ENCODE data around the gene GDI1.
"Not testable (repeated sequence)": the region's sequence is repeated elsewhere in the genome, so short reads cannot be mapped to it uniquely, and the experiment has no call there.

Gene GDI1

DNA sequence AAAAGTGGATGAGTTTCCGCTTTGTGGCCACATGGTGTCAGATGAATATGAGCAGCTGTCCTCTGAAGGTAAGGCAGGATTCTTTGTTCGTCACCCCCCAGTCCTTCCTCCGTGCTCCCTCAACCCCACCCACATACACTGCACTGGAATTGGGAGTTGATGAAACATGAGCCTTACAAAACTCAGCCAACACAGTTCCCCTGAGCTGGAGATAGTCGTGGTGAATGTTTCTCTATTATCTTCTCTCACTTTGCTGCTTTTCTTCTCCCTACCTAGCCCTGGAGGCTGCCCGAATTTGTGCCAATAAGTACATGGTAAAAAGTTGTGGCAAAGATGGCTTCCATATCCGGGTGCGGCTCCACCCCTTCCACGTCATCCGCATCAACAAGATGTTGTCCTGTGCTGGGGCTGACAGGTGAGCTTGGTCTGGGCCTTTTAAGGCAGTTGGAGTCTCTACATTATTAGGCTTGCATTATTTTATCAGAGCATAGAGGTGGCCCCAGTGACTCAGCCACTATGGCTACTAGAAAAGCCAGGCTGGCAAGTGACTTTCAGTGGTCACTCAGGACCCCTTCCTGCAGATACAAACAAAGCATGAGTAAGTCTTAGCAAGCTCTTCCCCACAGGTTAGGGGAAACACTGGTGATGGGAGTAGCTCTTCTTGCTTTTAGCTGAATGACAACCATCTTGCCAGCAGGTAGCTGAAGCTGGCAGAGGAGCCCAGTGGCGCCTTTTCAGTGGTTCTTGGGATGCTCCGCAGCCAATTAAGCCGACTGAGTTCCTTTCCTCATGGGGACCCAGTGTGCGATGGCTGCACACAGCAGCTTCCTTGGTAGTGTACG lies 37.2 kb upstream of the GDI1 start:
- H3K27me3 ChIP-seq (ENCODE audit: control insufficient read depth in 5 of 5, insufficient read depth in 4 of 5, low read length in 5 of 5): peaks cover 0 to 9% (median 0%) of the 10 kb centered on the region in 5 donors
- peaks cover 0 to 11% (median 5%) of the 10 kb centered on the region in 5 donors for H3K9me3 ChIP-seq (ENCODE audit: control insufficient read depth in 5 of 5, low read length in 5 of 5)
- peak overlapping the region; percentile 71 to 88 (median 81) for H3K4me3 ChIP-seq (ENCODE audit: low read depth in 1 of 5, low read length in 5 of 5)
- peak overlapping the region in 4 of 5 donors; percentile 56 to 87 (median 80) for H3K9ac ChIP-seq (ENCODE audit: low read length in 5 of 5)
- H3K27ac ChIP-seq (ENCODE audit: low read depth, low read length): peak overlapping the region; percentile 95
- H3K4me1 ChIP-seq (ENCODE audit: control insufficient read depth in 5 of 5, insufficient read depth in 5 of 5, low read length in 5 of 5): peaks cover 8 to 29% (median 20%) of the 10 kb centered on the region in 5 donors
- peaks cover 0 to 41% (median 25%) of the 10 kb centered on the region in 5 donors for H3K36me3 ChIP-seq (ENCODE audit: control insufficient read depth in 5 of 5, insufficient read depth in 5 of 5, low read length in 5 of 5)

DNA sequence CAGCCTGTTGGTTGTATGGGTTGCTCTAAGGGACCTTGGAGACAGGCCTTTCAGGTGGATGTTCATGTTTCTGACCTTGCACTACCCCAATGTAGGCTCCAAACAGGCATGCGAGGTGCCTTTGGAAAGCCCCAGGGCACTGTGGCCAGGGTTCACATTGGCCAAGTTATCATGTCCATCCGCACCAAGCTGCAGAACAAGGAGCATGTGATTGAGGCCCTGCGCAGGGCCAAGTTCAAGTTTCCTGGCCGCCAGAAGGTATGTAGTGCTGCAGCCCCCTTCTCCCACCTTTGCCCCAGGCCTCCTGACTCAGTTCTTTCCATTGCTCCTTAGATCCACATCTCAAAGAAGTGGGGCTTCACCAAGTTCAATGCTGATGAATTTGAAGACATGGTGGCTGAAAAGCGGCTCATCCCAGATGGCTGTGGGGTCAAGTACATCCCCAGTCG lies 36.6 kb upstream of the GDI1 start:
- not testable (repeated sequence) for H3K27me3 ChIP-seq (ENCODE audit: control insufficient read depth in 5 of 5, insufficient read depth in 4 of 5, low read length in 5 of 5); H3K9ac ChIP-seq (ENCODE audit: low read length in 5 of 5); H3K27ac ChIP-seq (ENCODE audit: low read depth, low read length)
- Histone ChIP-seq H3K4me3 (ENCODE audit: low read depth in 1 of 5, low read length in 5 of 5) (peak overlapping the region in 2 of 5 donors; percentile 81 to 88), H3K36me3 (ENCODE audit: control insufficient read depth in 5 of 5, insufficient read depth in 5 of 5, low read length in 5 of 5) (peaks cover 0 to 46% (median 28%) of the 10 kb centered on the region in 5 donors), H3K4me1 (ENCODE audit: control insufficient read depth in 5 of 5, insufficient read depth in 5 of 5, low read length in 5 of 5) (peaks cover 8 to 29% (median 20%) of the 10 kb centered on the region in 5 donors), H3K9me3 (ENCODE audit: control insufficient read depth in 5 of 5, low read length in 5 of 5) (peaks cover 0 to 11% (median 5%) of the 10 kb centered on the region in 5 donors)

DNA sequence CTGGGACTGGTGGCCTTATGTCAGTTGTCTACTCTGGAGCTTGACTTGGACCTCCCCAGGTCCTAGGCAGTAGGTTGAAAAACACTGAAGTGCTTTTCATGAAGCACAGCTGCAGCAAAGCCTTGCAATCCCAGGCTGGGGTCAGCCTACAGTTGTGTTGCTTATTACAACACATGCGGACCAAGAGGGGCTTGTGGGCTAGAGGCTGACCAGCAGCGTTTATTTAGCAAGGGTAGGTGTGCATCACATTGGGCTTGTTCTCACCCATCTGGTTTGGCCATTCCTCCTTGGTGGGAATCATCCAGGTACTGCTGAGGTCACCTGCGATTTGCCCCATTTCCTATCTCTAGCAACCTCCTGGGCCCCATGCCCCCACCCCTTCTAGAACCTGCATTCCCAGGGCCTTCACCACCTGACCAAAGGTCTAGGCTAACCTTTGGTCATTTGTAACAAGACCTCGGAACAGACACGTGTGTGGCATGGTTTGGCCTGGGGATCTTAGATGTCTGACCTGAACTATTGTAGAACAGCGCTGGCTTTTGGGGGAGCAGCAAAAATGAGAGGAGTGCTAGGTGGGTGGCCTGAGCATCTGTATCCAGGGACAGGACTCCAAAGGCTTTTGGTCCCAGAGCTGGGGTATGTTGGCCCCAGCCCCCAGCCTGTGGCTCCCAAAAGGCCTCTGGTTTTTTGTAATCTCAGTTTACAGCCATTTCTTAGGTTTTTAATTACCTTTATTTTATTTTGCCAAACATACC lies 35.7 kb upstream of the GDI1 start:
- no peak overlapping the region for H3K27ac ChIP-seq (ENCODE audit: low read depth, low read length)

GRCh38 chrX:154401918-154402621 lies 34.9 kb upstream of the GDI1 start:
- H3K4me1 ChIP-seq (ENCODE audit: control insufficient read depth in 5 of 5, insufficient read depth in 5 of 5, low read length in 5 of 5): peaks cover 8 to 25% (median 18%) of the 10 kb centered on the region in 5 donors
- H3K27me3 ChIP-seq (ENCODE audit: control insufficient read depth in 5 of 5, insufficient read depth in 4 of 5, low read length in 5 of 5): peaks cover 0 to 9% (median 4%) of the 10 kb centered on the region in 5 donors
- H3K36me3 ChIP-seq (ENCODE audit: control insufficient read depth in 5 of 5, insufficient read depth in 5 of 5, low read length in 5 of 5): peaks cover 0 to 46% (median 28%) of the 10 kb centered on the region in 5 donors
- H3K9me3 ChIP-seq (ENCODE audit: control insufficient read depth in 5 of 5, low read length in 5 of 5): peaks cover 0 to 11% (median 5%) of the 10 kb centered on the region in 5 donors
- H3K27ac ChIP-seq (ENCODE audit: low read depth, low read length): no peak overlapping the region
- H3K4me3 ChIP-seq (ENCODE audit: low read depth in 1 of 5, low read length in 5 of 5): no peak overlapping the region
- H3K9ac ChIP-seq (ENCODE audit: low read length in 5 of 5): no peak overlapping the region

More for the DNA sequence above, 35.7 kb upstream of the GDI1 start:
- peaks cover 0 to 46% (median 28%) of the 10 kb centered on the region in 5 donors for H3K36me3 ChIP-seq (ENCODE audit: control insufficient read depth in 5 of 5, insufficient read depth in 5 of 5, low read length in 5 of 5)
- H3K27me3 ChIP-seq (ENCODE audit: control insufficient read depth in 5 of 5, insufficient read depth in 4 of 5, low read length in 5 of 5): peaks cover 0 to 9% (median 4%) of the 10 kb centered on the region in 5 donors
- no peak overlapping the region for H3K9ac ChIP-seq (ENCODE audit: low read length in 5 of 5)
- H3K4me1 ChIP-seq (ENCODE audit: control insufficient read depth in 5 of 5, insufficient read depth in 5 of 5, low read length in 5 of 5): peaks cover 8 to 29% (median 20%) of the 10 kb centered on the region in 5 donors
- no peak overlapping the region for H3K4me3 ChIP-seq (ENCODE audit: low read depth in 1 of 5, low read length in 5 of 5)
- peaks cover 0 to 11% (median 5%) of the 10 kb centered on the region in 5 donors for H3K9me3 ChIP-seq (ENCODE audit: control insufficient read depth in 5 of 5, low read length in 5 of 5)

DNA sequence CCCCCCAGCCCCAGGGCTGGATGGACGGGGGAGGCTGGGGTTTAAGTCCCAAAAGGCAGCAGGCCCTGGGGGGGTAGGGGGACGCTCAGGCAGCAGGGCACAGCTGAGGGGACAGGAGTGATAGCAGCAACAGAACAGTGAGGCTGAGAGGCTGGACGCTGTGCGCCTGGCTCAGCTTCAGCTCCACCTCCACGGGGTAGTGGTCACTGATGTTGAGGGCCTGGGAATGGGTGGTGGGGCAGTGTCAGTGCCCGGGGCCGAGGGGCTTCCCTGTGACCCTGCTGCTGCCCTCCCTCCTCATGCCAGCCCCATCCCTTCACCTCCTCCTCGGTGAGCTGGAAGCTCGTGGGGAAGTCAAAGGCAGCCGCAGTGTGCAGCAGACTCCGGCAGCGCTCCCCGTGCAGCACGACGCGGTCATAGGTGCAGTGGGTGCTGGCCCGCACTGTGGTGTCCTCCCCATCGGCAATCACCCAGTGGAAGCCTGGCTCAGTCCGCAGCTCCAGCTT lies 34.3 kb upstream of the GDI1 start:
- Histone ChIP-seq H3K4me1 (ENCODE audit: control insufficient read depth in 5 of 5, insufficient read depth in 5 of 5, low read length in 5 of 5) (peaks cover 8 to 19% (median 15%) of the 10 kb centered on the region in 5 donors), H3K9me3 (ENCODE audit: control insufficient read depth in 5 of 5, low read length in 5 of 5) (peaks cover 0 to 11% (median 5%) of the 10 kb centered on the region in 5 donors), H3K27ac (ENCODE audit: low read depth, low read length) (no peak overlapping the region), H3K9ac (ENCODE audit: low read length in 5 of 5) (no peak overlapping the region), H3K36me3 (ENCODE audit: control insufficient read depth in 5 of 5, insufficient read depth in 5 of 5, low read length in 5 of 5) (peaks cover 0 to 46% (median 28%) of the 10 kb centered on the region in 5 donors), H3K27me3 (ENCODE audit: control insufficient read depth in 5 of 5, insufficient read depth in 4 of 5, low read length in 5 of 5) (peaks cover 0 to 9% (median 4%) of the 10 kb centered on the region in 5 donors), H3K4me3 (ENCODE audit: low read depth in 1 of 5, low read length in 5 of 5) (no peak overlapping the region)

DNA sequence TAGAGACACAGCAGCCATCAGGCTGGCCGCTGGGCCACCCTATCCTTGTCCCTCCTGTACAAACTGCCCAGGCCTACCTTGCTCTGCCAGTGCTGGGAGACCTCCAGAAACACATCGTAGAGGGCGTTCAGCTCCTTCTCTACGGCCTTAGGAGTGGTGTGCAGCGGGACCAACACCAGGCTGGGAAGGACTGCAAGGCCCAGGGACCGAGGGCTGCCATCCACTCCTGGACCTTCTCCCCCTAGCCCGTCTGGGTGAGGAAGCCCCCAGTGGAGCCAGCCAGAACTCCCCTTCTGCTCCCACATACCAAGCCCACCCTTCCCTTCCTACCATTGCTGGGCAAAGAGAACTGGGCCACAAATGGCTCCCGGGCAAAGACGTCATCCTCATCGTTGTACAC lies 33.8 kb upstream of the GDI1 start:
- Histone ChIP-seq H3K27me3 (ENCODE audit: control insufficient read depth in 5 of 5, insufficient read depth in 4 of 5, low read length in 5 of 5) (peaks cover 0 to 9% (median 4%) of the 10 kb centered on the region in 5 donors), H3K27ac (ENCODE audit: low read depth, low read length) (no peak overlapping the region), H3K36me3 (ENCODE audit: control insufficient read depth in 5 of 5, insufficient read depth in 5 of 5, low read length in 5 of 5) (peaks cover 0 to 46% (median 28%) of the 10 kb centered on the region in 5 donors), H3K4me1 (ENCODE audit: control insufficient read depth in 5 of 5, insufficient read depth in 5 of 5, low read length in 5 of 5) (peaks cover 6 to 16% (median 15%) of the 10 kb centered on the region in 5 donors), H3K4me3 (ENCODE audit: low read depth in 1 of 5, low read length in 5 of 5) (no peak overlapping the region), H3K9me3 (ENCODE audit: control insufficient read depth in 5 of 5, low read length in 5 of 5) (peaks cover 0 to 6% (median 5%) of the 10 kb centered on the region in 5 donors), H3K9ac (ENCODE audit: low read length in 5 of 5) (no peak overlapping the region)

- Histone ChIP-seq H3K27me3 (ENCODE audit: control insufficient read depth in 5 of 5, insufficient read depth in 4 of 5, low read length in 5 of 5) (peaks cover 0 to 13% (median 4%) of the 10 kb centered on the region in 5 donors), H3K9ac (ENCODE audit: low read length in 5 of 5) (no peak overlapping the region), H3K4me3 (ENCODE audit: low read depth in 1 of 5, low read length in 5 of 5) (no peak overlapping the region), H3K27ac (ENCODE audit: low read depth, low read length) (no peak overlapping the region), H3K4me1 (ENCODE audit: control insufficient read depth in 5 of 5, insufficient read depth in 5 of 5, low read length in 5 of 5) (peaks cover 5 to 22% (median 16%) of the 10 kb centered on the region in 5 donors), H3K9me3 (ENCODE audit: control insufficient read depth in 5 of 5, low read length in 5 of 5) (no peaks in the 10 kb centered on the region), H3K36me3 (ENCODE audit: control insufficient read depth in 5 of 5, insufficient read depth in 5 of 5, low read length in 5 of 5) (peaks cover 0 to 46% (median 28%) of the 10 kb centered on the region in 5 donors)
Observed at GRCh38 chrX:154403858-154404257, 33.1 kb upstream of the GDI1 start.

- H3K4me3 ChIP-seq (ENCODE audit: low read depth in 1 of 5, low read length in 5 of 5): no peak overlapping the region
- H3K27ac ChIP-seq (ENCODE audit: low read depth, low read length): no peak overlapping the region
- H3K9ac ChIP-seq (ENCODE audit: low read length in 5 of 5): no peak overlapping the region
- peaks cover 6 to 17% (median 11%) of the 10 kb centered on the region in 5 donors for H3K4me1 ChIP-seq (ENCODE audit: control insufficient read depth in 5 of 5, insufficient read depth in 5 of 5, low read length in 5 of 5)
- peaks cover 0 to 18% (median 4%) of the 10 kb centered on the region in 5 donors for H3K27me3 ChIP-seq (ENCODE audit: control insufficient read depth in 5 of 5, insufficient read depth in 4 of 5, low read length in 5 of 5)
- peaks cover 0 to 38% (median 20%) of the 10 kb centered on the region in 5 donors for H3K36me3 ChIP-seq (ENCODE audit: control insufficient read depth in 5 of 5, insufficient read depth in 5 of 5, low read length in 5 of 5)
- H3K9me3 ChIP-seq (ENCODE audit: control insufficient read depth in 5 of 5, low read length in 5 of 5): no peaks in the 10 kb centered on the region
Observed at GRCh38 chrX:154404625-154405192, 32.2 kb upstream of the GDI1 start.
